Gastroesophageal sphincter (tissue), 4 donors: Measurements from ENCODE around the gene CFAP57. TPM values are rescaled to one million over a fixed set of nuclear protein-coding genes. Genes with fewer than 3 reads are reported as not detected.

ENCODE experiments used
- ATAC-seq: fragments of 150-250 bp; one replicate; pipeline ENCODE4 v1.9.1; 2016; ENCODE audit warnings: mild to moderate bottlenecking, moderate library complexity
- H3K27ac ChIP-seq, 4 donors: fragments of 200-600 bp; sonication (generic) in 3 of 4; 1 replicate in 3 of 4; 2 replicates in 1 of 4; pipeline ENCODE4 v1.5.1; 2016 to 2019
- H3K27me3 ChIP-seq: fragments of 200-600 bp; sonication (generic); one replicate; pipeline ENCODE4 v1.5.1; 2019
- H3K36me3 ChIP-seq, 2 donors: fragments of 200-600 bp; sonication (generic); one replicate each; pipeline ENCODE4 v1.5.1; 2019; ENCODE audit warnings: control low read depth in 1 of 2
- H3K4me1 ChIP-seq, 3 donors: fragments of 200-600 bp; sonication (generic); 1 replicate in 2 of 3; 2 replicates in 1 of 3; pipeline ENCODE4 v1.5.1; 2016 to 2019; ENCODE audit warnings: control low read depth in 2 of 3
- H3K4me3 ChIP-seq, 2 donors: fragments of 200-600 bp; sonication (generic); one replicate each; pipeline ENCODE4 v1.5.1; 2019; ENCODE audit warnings: mild to moderate bottlenecking in 1 of 2, moderate library complexity in 1 of 2
- H3K9me3 ChIP-seq, 3 donors: fragments of 200-600 bp; sonication (generic); one replicate each; pipeline ENCODE4 v1.5.1; 2017 to 2019; ENCODE audit warnings: control low read depth in 2 of 3
- EP300 ChIP-seq: sonication (generic); formaldehyde crosslinking; IDR thresholded peaks from one replicate; pipeline ENCODE4 v1.6.1; 2017; ENCODE audit warnings: antibody characterized with exemption, mild to moderate bottlenecking
- POLR2A ChIP-seq, 2 donors: fragments of 450-650 bp; IDR thresholded peaks; one replicate each; pipeline ENCODE4 v1.6.1; 2017; ENCODE audit warnings: antibody characterized with exemption in 2 of 2, mild to moderate bottlenecking in 2 of 2, moderate library complexity in 1 of 2
- POLR2AphosphoS5 ChIP-seq: sonication (generic); formaldehyde crosslinking; IDR thresholded peaks from one replicate; pipeline ENCODE4 v1.6.1; 2017; ENCODE audit warnings: antibody characterized with exemption
- WGBS, 2 donors: methylation state at CpG; one replicate each; pipeline ENCODE4 v1.1.5; 2018; ENCODE audit warnings: low coverage in 1 of 2; 5-methylcytosine and 5-hydroxymethylcytosine counted together
- total RNA-seq, 4 donors: library from RNA; depleted of rRNA; stranded (reverse); fragments of >200 nt; gene quantifications; one replicate each; pipeline ENCODE4 v1.1.0, GENCODE V29; 2016
- TF ChIP-seq, protein P1 (sequence below), 4 experiments: fragments of 200-600 bp in 2 of 4; fragments of 450-650 bp in 2 of 4; sonication (generic) in 1 of 4; IDR thresholded peaks; one replicate each; pipeline ENCODE4 v1.5.1; 2017 to 2019; ENCODE audit warnings: antibody characterized with exemption in 4 of 4, mild to moderate bottlenecking in 2 of 4, moderate library complexity in 2 of 4

CFAP57 gene
- total RNA-seq, 4 donors from 2014 or later: not detected

- H3K27ac ChIP-seq: no peak overlapping the region
- H3K36me3 ChIP-seq: no peaks in the 10 kb centered on the region
- H3K27me3 ChIP-seq: no peaks in the 10 kb centered on the region
- H3K4me3 ChIP-seq: no peak overlapping the region
- ATAC-seq: no peak
- TF ChIP-seq EP300: no peak
- TF ChIP-seq, protein P1, sequence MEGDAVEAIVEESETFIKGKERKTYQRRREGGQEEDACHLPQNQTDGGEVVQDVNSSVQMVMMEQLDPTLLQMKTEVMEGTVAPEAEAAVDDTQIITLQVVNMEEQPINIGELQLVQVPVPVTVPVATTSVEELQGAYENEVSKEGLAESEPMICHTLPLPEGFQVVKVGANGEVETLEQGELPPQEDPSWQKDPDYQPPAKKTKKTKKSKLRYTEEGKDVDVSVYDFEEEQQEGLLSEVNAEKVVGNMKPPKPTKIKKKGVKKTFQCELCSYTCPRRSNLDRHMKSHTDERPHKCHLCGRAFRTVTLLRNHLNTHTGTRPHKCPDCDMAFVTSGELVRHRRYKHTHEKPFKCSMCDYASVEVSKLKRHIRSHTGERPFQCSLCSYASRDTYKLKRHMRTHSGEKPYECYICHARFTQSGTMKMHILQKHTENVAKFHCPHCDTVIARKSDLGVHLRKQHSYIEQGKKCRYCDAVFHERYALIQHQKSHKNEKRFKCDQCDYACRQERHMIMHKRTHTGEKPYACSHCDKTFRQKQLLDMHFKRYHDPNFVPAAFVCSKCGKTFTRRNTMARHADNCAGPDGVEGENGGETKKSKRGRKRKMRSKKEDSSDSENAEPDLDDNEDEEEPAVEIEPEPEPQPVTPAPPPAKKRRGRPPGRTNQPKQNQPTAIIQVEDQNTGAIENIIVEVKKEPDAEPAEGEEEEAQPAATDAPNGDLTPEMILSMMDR (IDR thresholded peaks at IDR 0.05): no peak
- TF ChIP-seq POLR2AphosphoS5: no peak
- no peak for TF ChIP-seq POLR2A (IDR thresholded peaks at IDR 0.05)
- H3K4me1 ChIP-seq: no peaks in the 10 kb centered on the region
- 80 to 100% methylated on average over 1 to 6 of the region's 6 CpGs for WGBS, 2 donors
- no peaks in the 10 kb centered on the region for H3K9me3 ChIP-seq
Measured at GRCh38 chr1:43247256-43247921, 75.3 kb downstream of the CFAP57 start.

DNA sequence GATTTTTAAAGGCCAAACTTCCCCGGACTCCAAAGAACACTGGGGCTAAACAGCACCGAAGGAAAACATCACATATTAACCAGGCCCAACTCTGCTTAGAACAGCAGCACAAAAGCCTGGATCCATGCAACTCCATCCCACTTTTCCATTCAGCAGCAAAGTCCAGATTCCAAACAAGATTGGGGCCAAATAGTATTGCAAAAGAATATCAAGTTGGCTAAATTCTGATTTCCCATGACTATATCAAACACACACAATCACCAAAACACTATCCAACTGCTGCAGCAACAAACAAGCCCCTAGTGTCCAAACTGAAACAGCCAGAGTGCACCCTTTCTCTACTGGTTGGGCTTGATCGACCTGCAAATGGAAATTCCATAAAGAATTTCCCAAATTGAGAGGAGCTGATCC, 78.2 kb downstream of the CFAP57 start:
- 86 to 94% methylated on average over 2 of the region's 3 CpGs for WGBS, 2 donors
- no peak for ATAC-seq
- TF ChIP-seq, protein P1 (IDR thresholded peaks at IDR 0.05): no peak
- TF ChIP-seq POLR2A (IDR thresholded peaks at IDR 0.05): no peak
- TF ChIP-seq POLR2AphosphoS5: no peak
- no peak for TF ChIP-seq EP300

GRCh38 chr1:43251024-43251423, 78.9 kb downstream of the CFAP57 start:
- 84 to 100% methylated on average over 1 to 4 of the region's 5 CpGs for WGBS, 2 donors
- ATAC-seq: no peak
- no peaks in the 10 kb centered on the region for H3K27me3 ChIP-seq

More for the DNA sequence above, 78.2 kb downstream of the CFAP57 start:
- Histone ChIP-seq H3K9me3 (no peaks in the 10 kb centered on the region), H3K4me1 (no peaks in the 10 kb centered on the region), H3K36me3 (no peaks in the 10 kb centered on the region), H3K27ac (no peak overlapping the region), H3K27me3 (no peaks in the 10 kb centered on the region), H3K4me3 (no peak overlapping the region)

DNA sequence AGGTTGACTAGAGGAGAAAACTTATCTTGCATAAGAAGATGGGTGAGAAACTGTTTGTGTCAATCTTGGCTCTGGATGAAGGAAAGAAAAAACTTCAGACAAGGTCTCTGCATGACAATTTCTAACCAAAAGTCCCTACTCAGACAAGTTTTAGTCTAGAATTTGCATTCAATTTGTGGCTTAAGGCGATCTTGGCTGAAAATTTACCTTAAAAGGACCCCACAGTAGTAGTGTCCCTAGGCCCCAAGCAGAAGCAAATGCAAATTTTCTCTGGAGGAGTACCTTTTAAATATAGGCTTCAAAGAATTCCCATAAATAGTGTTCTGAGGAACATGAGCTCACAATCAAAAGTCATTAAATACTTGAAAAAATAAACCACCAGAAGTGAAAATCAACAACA, 80.1 kb downstream of the CFAP57 start:
- ATAC-seq: no peak
- H3K4me3 ChIP-seq: no peak overlapping the region
- H3K9me3 ChIP-seq: no peaks in the 10 kb centered on the region
- no peaks in the 10 kb centered on the region for H3K36me3 ChIP-seq
- TF ChIP-seq POLR2A (IDR thresholded peaks at IDR 0.05): no peak
- no peak for TF ChIP-seq EP300
- WGBS, 2 donors: 75% methylated on average over 1 of the region's 1 CpG; no CpG with 5 or more reads in 1 of the 2 donors
- no peaks in the 10 kb centered on the region for H3K27me3 ChIP-seq
- H3K4me1 ChIP-seq: no peaks in the 10 kb centered on the region
- H3K27ac ChIP-seq: no peak overlapping the region

More at GRCh38 chr1:43251024-43251423, 78.9 kb downstream of the CFAP57 start:
- H3K27ac ChIP-seq: no peak overlapping the region
- H3K9me3 ChIP-seq: no peaks in the 10 kb centered on the region
- H3K4me1 ChIP-seq: no peaks in the 10 kb centered on the region
- no peaks in the 10 kb centered on the region for H3K36me3 ChIP-seq
- no peak overlapping the region for H3K4me3 ChIP-seq
- TF ChIP-seq POLR2A (IDR thresholded peaks at IDR 0.05) (no peak), POLR2AphosphoS5 (no peak), EP300 (no peak)
- TF ChIP-seq, protein P1 (IDR thresholded peaks at IDR 0.05): no peak

DNA sequence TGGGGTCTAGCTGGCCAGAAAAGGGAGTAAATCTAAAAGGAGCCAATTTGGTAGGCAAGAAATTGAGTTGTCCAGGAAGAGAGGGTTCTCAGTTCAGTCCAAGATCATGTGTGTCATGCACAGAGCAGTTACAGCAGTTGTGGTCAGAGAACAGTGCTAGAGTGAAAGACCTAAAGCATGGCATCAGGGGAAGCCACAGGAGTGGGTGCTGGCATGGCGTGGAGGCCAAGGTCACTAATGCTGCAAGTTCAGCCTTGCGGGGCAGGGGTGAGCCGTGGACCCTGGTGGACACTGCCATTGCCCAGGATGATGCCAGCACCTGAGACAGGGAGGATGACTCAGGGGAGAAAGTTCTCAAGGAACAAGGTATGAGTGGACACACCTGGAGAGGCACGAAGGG, 81.0 kb downstream of the CFAP57 start:
- Histone ChIP-seq H3K4me1 (no peaks in the 10 kb centered on the region), H3K9me3 (no peaks in the 10 kb centered on the region), H3K4me3 (no peak overlapping the region), H3K27me3 (no peaks in the 10 kb centered on the region), H3K27ac (no peak overlapping the region), H3K36me3 (no peaks in the 10 kb centered on the region)
- 100% methylated on average over 1 of the region's 4 CpGs for WGBS, 2 donors
- ATAC-seq: no peak
- TF ChIP-seq, protein P1 (IDR thresholded peaks at IDR 0.05): no peak
- TF ChIP-seq POLR2AphosphoS5 (no peak), EP300 (no peak), POLR2A (IDR thresholded peaks at IDR 0.05) (no peak)
